Inferior parietal cortex (tissue), 1 donor: ENCODE measurements around the gene SLC7A11.

Source experiments
- DNase-seq: peaks from one replicate; pipeline ENCODE4 v3.0.0-alpha.2; 2016; ENCODE audit errors: extremely low spot score

The SLC7A11 gene

GRCh38 chr4:138205531-138206233 lies 36.5 kb downstream of the SLC7A11 start:
- no peak for DNase-seq

- no peak for DNase-seq
Observed at GRCh38 chr4:138204507-138204906, 37.6 kb downstream of the SLC7A11 start.

GRCh38 chr4:138202686-138203085 lies 39.5 kb downstream of the SLC7A11 start:
- no peak for DNase-seq

GRCh38 chr4:138200236-138200590 lies 41.9 kb downstream of the SLC7A11 start:
- DNase-seq = no peak

GRCh38 chr4:138199568-138200235 lies 42.4 kb downstream of the SLC7A11 start:
- DNase-seq = peak; percentile 35

- no peak for DNase-seq
Observed at GRCh38 chr4:138196153-138196552, 46.0 kb downstream of the SLC7A11 start.

GRCh38 chr4:138193963-138194362 lies 48.2 kb downstream of the SLC7A11 start:
- no peak for DNase-seq

GRCh38 chr4:138192113-138192512 lies 50.0 kb downstream of the SLC7A11 start:
- no peak for DNase-seq

- DNase-seq = no peak
Observed at GRCh38 chr4:138190452-138190858, 51.7 kb downstream of the SLC7A11 start.

GRCh38 chr4:138189206-138189605 lies 52.9 kb downstream of the SLC7A11 start:
- no peak for DNase-seq

GRCh38 chr4:138188406-138189084 lies 53.6 kb downstream of the SLC7A11 start:
- DNase-seq = no peak

GRCh38 chr4:138185859-138186645 lies 56.1 kb downstream of the SLC7A11 start:
- no peak for DNase-seq

- no peak for DNase-seq
Observed at GRCh38 chr4:138184886-138185285, 57.3 kb downstream of the SLC7A11 start.

GRCh38 chr4:138182838-138183426 lies 59.2 kb downstream of the SLC7A11 start:
- DNase-seq = peak; percentile 77

GRCh38 chr4:138181287-138181686 lies 60.9 kb downstream of the SLC7A11 start:
- DNase-seq = peak; percentile 71

- DNase-seq = no peak
Observed at GRCh38 chr4:138178566-138178965, 63.6 kb downstream of the SLC7A11 start.

- DNase-seq = no peak
Observed at GRCh38 chr4:138177278-138177968, 64.7 kb downstream of the SLC7A11 start.

- peak; percentile 57 for DNase-seq
Observed at GRCh38 chr4:138174981-138175794, 67.0 kb downstream of the SLC7A11 start.

GRCh38 chr4:138164208-138164607 lies 77.9 kb downstream of the SLC7A11 start:
- DNase-seq = no peak

- DNase-seq = no peak
Observed at GRCh38 chr4:138163171-138163570, 79.0 kb downstream of the SLC7A11 start.
